HEK293 (cell line): ENCODE results near the gene ZDHHC1.

Source experiments
- CTCF ChIA-PET: fragments of 350-600 bp; formaldehyde crosslinking; extraction: SDS; loops from one replicate; lab custom pipeline; 2021; ENCODE audit warnings: antibody characterized with exemption; lab: Yijun Ruan, JAX
- POLR2A ChIA-PET: fragments of 300-600 bp; formaldehyde crosslinking; extraction: SDS; loops from one replicate; lab custom pipeline; 2020; ENCODE audit warnings: antibody characterized with exemption, inconsistent platforms; lab: Yijun Ruan, JAX
- H3K27ac ChIP-seq: fragments of 200-500 bp; sonication (Bioruptor generic); 2 replicates; pipeline ENCODE4 v1.5.1; 2014; ENCODE audit warnings: low read depth, low read length, control low read depth, inconsistent platforms; ENCODE audit errors: extremely low read depth
- H3K36me3 ChIP-seq, 2 experiments: fragments of 200-500 bp in 1 of 2; sonication (Bioruptor generic) in 1 of 2; 1 replicate in 1 of 2; 2 replicates in 1 of 2; pipeline ENCODE4 v1.5.1; 2014 to 2017; ENCODE audit warnings: inconsistent platforms in 2 of 2, low read length in 2 of 2; ENCODE audit not compliant: control insufficient read depth in 2 of 2, insufficient read depth in 1 of 2
- H3K4me1 ChIP-seq: fragments of 200-500 bp; sonication (Bioruptor generic); 2 replicates; pipeline ENCODE4 v1.5.1; 2014; ENCODE audit warnings: mild to moderate bottlenecking, low read length, inconsistent platforms; ENCODE audit not compliant: control insufficient read depth, insufficient read depth
- H3K4me3 ChIP-seq: 2 replicates; pipeline ENCODE4 v1.5.1; 2011; ENCODE audit warnings: low read depth, mild to moderate bottlenecking, control low read depth, low read length, moderate library complexity
- H3K9me3 ChIP-seq: fragments of 200-500 bp; sonication (Bioruptor generic); 2 replicates; pipeline ENCODE4 v1.5.1; 2014; ENCODE audit warnings: low read depth, low read length, inconsistent platforms; ENCODE audit not compliant: control insufficient read depth, insufficient read depth
- KLF8 ChIP-seq: fragments of 450-650 bp; formaldehyde crosslinking; IDR thresholded peaks from 2 replicates; pipeline ENCODE4 v1.5.1; 2016; ENCODE audit warnings: missing biosample characterization, missing genetic modification characterization
- MYNN ChIP-seq: fragments of 450-650 bp; formaldehyde crosslinking; IDR thresholded peaks from 2 replicates; pipeline ENCODE4 v1.5.1; 2016; ENCODE audit warnings: missing biosample characterization, missing genetic modification characterization, borderline replicate concordance
- PRDM6 ChIP-seq: fragments of 450-650 bp; formaldehyde crosslinking; IDR thresholded peaks from 2 replicates; pipeline ENCODE4 v1.5.1; 2017; ENCODE audit warnings: missing biosample characterization, missing genetic modification characterization
- WT1 ChIP-seq: fragments of 450-650 bp; formaldehyde crosslinking; IDR thresholded peaks from 2 replicates; pipeline ENCODE4 v1.5.1; 2016; ENCODE audit warnings: missing biosample characterization, missing genetic modification characterization
- ZBTB11 ChIP-seq: fragments of 450-650 bp; formaldehyde crosslinking; conservative IDR thresholded peaks from 2 replicates; pipeline ENCODE4 v1.5.1; 2016; ENCODE audit warnings: low read depth, missing biosample characterization, missing genetic modification characterization
- ZBTB21 ChIP-seq: fragments of 450-650 bp; formaldehyde crosslinking; IDR thresholded peaks from 2 replicates; pipeline ENCODE4 v1.5.1; 2017; ENCODE audit warnings: missing biosample characterization, missing genetic modification characterization
- ZBTB6 ChIP-seq: fragments of 450-650 bp; formaldehyde crosslinking; IDR thresholded peaks from 2 replicates; pipeline ENCODE4 v1.5.1; 2017; ENCODE audit warnings: missing biosample characterization, missing genetic modification characterization
- ZEB2 ChIP-seq: fragments of 450-650 bp; formaldehyde crosslinking; IDR thresholded peaks from 2 replicates; pipeline ENCODE4 v1.5.1; 2016; ENCODE audit warnings: missing biosample characterization, missing genetic modification characterization
- ZFHX2 ChIP-seq: fragments of 450-650 bp; formaldehyde crosslinking; conservative IDR thresholded peaks from 2 replicates; pipeline ENCODE4 v1.5.1; 2016; ENCODE audit warnings: missing biosample characterization, missing genetic modification characterization
- ZFP37 ChIP-seq: fragments of 450-650 bp; formaldehyde crosslinking; IDR thresholded peaks from 2 replicates; pipeline ENCODE4 v1.5.1; 2016; ENCODE audit warnings: missing biosample characterization, missing genetic modification characterization
- ZFP69B ChIP-seq: fragments of 450-650 bp; formaldehyde crosslinking; IDR thresholded peaks from 2 replicates; pipeline ENCODE4 v1.5.1; 2016; ENCODE audit warnings: missing biosample characterization, missing genetic modification characterization
- ZIC2 ChIP-seq: fragments of 450-650 bp; formaldehyde crosslinking; IDR thresholded peaks from 2 replicates; pipeline ENCODE4 v1.5.1; 2016; ENCODE audit warnings: missing biosample characterization, missing genetic modification characterization
- ZNF114 ChIP-seq: fragments of 450-650 bp; formaldehyde crosslinking; IDR thresholded peaks from 2 replicates; pipeline ENCODE4 v1.5.0; 2017; ENCODE audit warnings: missing biosample characterization, missing genetic modification characterization
- ZNF140 ChIP-seq: fragments of 450-650 bp; formaldehyde crosslinking; IDR thresholded peaks from 2 replicates; pipeline ENCODE4 v1.5.1; 2016; ENCODE audit warnings: missing biosample characterization, missing genetic modification characterization
- ZNF155 ChIP-seq: fragments of 450-650 bp; formaldehyde crosslinking; IDR thresholded peaks from 2 replicates; pipeline ENCODE4 v1.5.1; 2016; ENCODE audit warnings: missing biosample characterization, missing genetic modification characterization
- ZNF202 ChIP-seq: fragments of 450-650 bp; formaldehyde crosslinking; IDR thresholded peaks from 2 replicates; pipeline ENCODE4 v1.5.1; 2016; ENCODE audit warnings: missing biosample characterization, missing genetic modification characterization, borderline replicate concordance
- ZNF214 ChIP-seq: fragments of 450-650 bp; formaldehyde crosslinking; IDR thresholded peaks from 2 replicates; pipeline ENCODE4 v1.5.1; 2017; ENCODE audit warnings: missing biosample characterization, mild to moderate bottlenecking, missing genetic modification characterization, borderline replicate concordance
- ZNF274 ChIP-seq, 2 experiments: fragments of 200-500 bp in 1 of 2; fragments of 450-650 bp in 1 of 2; sonication (Bioruptor generic) in 1 of 2; formaldehyde crosslinking in 1 of 2; IDR thresholded peaks; 2 replicates each; pipeline versions ENCODE4 v1.5.1 to v1.6.1; 2014 to 2016; ENCODE audit warnings: borderline replicate concordance in 1 of 2, inconsistent platforms in 1 of 2, low read length in 1 of 2, missing biosample characterization in 1 of 2, missing genetic modification characterization in 1 of 2
- ZNF292 ChIP-seq: fragments of 450-650 bp; formaldehyde crosslinking; IDR thresholded peaks from 2 replicates; pipeline ENCODE4 v1.5.1; 2016; ENCODE audit warnings: low read depth, missing biosample characterization, missing genetic modification characterization, borderline replicate concordance
- ZNF335 ChIP-seq: fragments of 450-650 bp; formaldehyde crosslinking; conservative IDR thresholded peaks from 2 replicates; pipeline ENCODE4 v1.5.1; 2016; ENCODE audit warnings: missing biosample characterization, missing genetic modification characterization
- ZNF394 ChIP-seq: fragments of 450-650 bp; formaldehyde crosslinking; IDR thresholded peaks from 2 replicates; pipeline ENCODE4 v1.5.1; 2016; ENCODE audit warnings: missing biosample characterization, missing genetic modification characterization, mild to moderate bottlenecking, moderate library complexity, borderline replicate concordance
- ZNF530 ChIP-seq: fragments of 450-650 bp; formaldehyde crosslinking; IDR thresholded peaks from 2 replicates; pipeline ENCODE4 v1.5.1; 2016; ENCODE audit warnings: low read depth, missing biosample characterization, missing genetic modification characterization
- ZNF544 ChIP-seq: fragments of 450-650 bp; formaldehyde crosslinking; IDR thresholded peaks from 2 replicates; pipeline ENCODE4 v1.5.0; 2017; ENCODE audit warnings: missing biosample characterization, missing genetic modification characterization
- ZNF549 ChIP-seq: fragments of 450-650 bp; IDR thresholded peaks from 2 replicates; pipeline ENCODE4 v1.5.1; 2018; ENCODE audit warnings: missing biosample characterization, missing genetic modification characterization, mild to moderate bottlenecking, inconsistent platforms, moderate library complexity
- ZNF558 ChIP-seq: fragments of 450-650 bp; formaldehyde crosslinking; IDR thresholded peaks from 2 replicates; pipeline ENCODE4 v1.5.1; 2016; ENCODE audit warnings: missing biosample characterization, missing genetic modification characterization
- ZNF707 ChIP-seq: fragments of 450-650 bp; formaldehyde crosslinking; IDR thresholded peaks from 2 replicates; pipeline ENCODE4 v1.5.1; 2016; ENCODE audit warnings: missing biosample characterization, missing genetic modification characterization
- ZNF76 ChIP-seq: fragments of 450-650 bp; formaldehyde crosslinking; IDR thresholded peaks from 2 replicates; pipeline ENCODE4; 2016; ENCODE audit warnings: low read depth, missing biosample characterization, missing genetic modification characterization, borderline replicate concordance
- ZSCAN18 ChIP-seq: fragments of 450-650 bp; formaldehyde crosslinking; IDR thresholded peaks from 2 replicates; pipeline ENCODE4 v1.5.1; 2016; ENCODE audit warnings: missing biosample characterization, missing genetic modification characterization
- ZXDB ChIP-seq: fragments of 450-650 bp; formaldehyde crosslinking; IDR thresholded peaks from 2 replicates; pipeline ENCODE4 v1.5.1; 2016; ENCODE audit warnings: missing biosample characterization, missing genetic modification characterization

Gene ZDHHC1

GRCh38 chr16:67436640-67437193 is 20.4 kb upstream of the ZDHHC1 start:
- no peaks in the 10 kb centered on the region for H3K9me3 ChIP-seq
- H3K4me3 ChIP-seq = no peak overlapping the region
- no peak overlapping the region for H3K27ac ChIP-seq
- TF ChIP-seq ZNF292 (tag by site-specific recombination) = no peak
- no peak for TF ChIP-seq ZBTB6 (tag by site-specific recombination)
- no peak for TF ChIP-seq ZFP69B (tag by site-specific recombination)
- TF ChIP-seq ZNF335 (tag by site-specific recombination) = no peak
- TF ChIP-seq ZNF707 (tag by site-specific recombination) = no peak
- TF ChIP-seq ZFHX2 (tag by site-specific recombination) = no peak
- no peak for TF ChIP-seq ZNF202 (tag by site-specific recombination)
- no peak for TF ChIP-seq ZNF76 (tag by site-specific recombination)
- no peak for TF ChIP-seq ZNF558 (tag by site-specific recombination)
- TF ChIP-seq ZNF274 (IDR thresholded peaks at IDR 0.05; ENCODE audit: low read length) = no peak
- no peak for TF ChIP-seq ZNF274 (tag by site-specific recombination; IDR thresholded peaks at IDR 0.05; ENCODE audit: borderline replicate concordance)
- TF ChIP-seq ZNF214 (tag by site-specific recombination) = no peak
- TF ChIP-seq ZBTB21 (tag by site-specific recombination) = no peak
- TF ChIP-seq ZFP37 (tag by site-specific recombination) = no peak
- no peak for TF ChIP-seq PRDM6 (tag by site-specific recombination)
- no peak for TF ChIP-seq ZNF155 (tag by site-specific recombination)
- TF ChIP-seq MYNN (tag by site-specific recombination) = no peak
- TF ChIP-seq ZNF544 (tag by site-specific recombination) = no peak
- no peak for TF ChIP-seq ZEB2 (tag by site-specific recombination)
- TF ChIP-seq ZNF530 (tag by site-specific recombination) = no peak
- no peaks in the 10 kb centered on the region for H3K4me1 ChIP-seq
- ChIA-PET CTCF (no interaction called here), POLR2A (no interaction called here)
- peaks cover 0 to 53% of the 10 kb centered on the region in 2 experiments; a peak in 1 of 3 replicates for H3K36me3 ChIP-seq

- CTCF ChIA-PET = interaction anchor here (0.6 to 1.3 kb wide), 3 partner anchors 9 to 104 kb away, joined by 3 to 5 read pairs (median 3); no protein-coding TSS in a partner anchor
- Histone ChIP-seq H3K4me3 (no peak overlapping the region), H3K4me1 (no peaks in the 10 kb centered on the region; the same call in 1 of the 2 replicates), H3K9me3 (no peaks in the 10 kb centered on the region), H3K36me3 (peaks cover 0 to 45% of the 10 kb centered on the region in 2 experiments; a peak in 1 of 3 replicates), H3K27ac (no peak overlapping the region)
- POLR2A ChIA-PET = no interaction called here
- no peak for TF ChIP-seq ZIC2 (tag by site-specific recombination)
- no peak for TF ChIP-seq ZNF140
- no peak for TF ChIP-seq WT1
- no peak for TF ChIP-seq ZNF394 (tag by site-specific recombination)
- no peak for TF ChIP-seq ZSCAN18 (tag by site-specific recombination)
- TF ChIP-seq ZXDB (tag by site-specific recombination) = no peak
- no peak for TF ChIP-seq KLF8
- TF ChIP-seq ZNF214 (tag by site-specific recombination) = no peak
- TF ChIP-seq ZBTB11 (tag by site-specific recombination) = no peak
- no peak for TF ChIP-seq ZNF549 (tag by site-specific recombination)
- TF ChIP-seq ZNF114 (tag by site-specific recombination) = no peak
Measured at GRCh38 chr16:67435758-67436164, 19.5 kb upstream of the ZDHHC1 start.
